Measurements from ENCODE around the gene ZNF70. TPM values are rescaled to one million over a fixed set of nuclear protein-coding genes. Genes with fewer than 3 reads are reported as not detected.

Gene ZNF70
- total and polyA plus RNA-seq, 9 of the 15 experiments (the other 6 are each of a cell fraction or from before 2014, with no cell fraction given) = 0.14 to 3.3 (median 1.4) TPM

DNA sequence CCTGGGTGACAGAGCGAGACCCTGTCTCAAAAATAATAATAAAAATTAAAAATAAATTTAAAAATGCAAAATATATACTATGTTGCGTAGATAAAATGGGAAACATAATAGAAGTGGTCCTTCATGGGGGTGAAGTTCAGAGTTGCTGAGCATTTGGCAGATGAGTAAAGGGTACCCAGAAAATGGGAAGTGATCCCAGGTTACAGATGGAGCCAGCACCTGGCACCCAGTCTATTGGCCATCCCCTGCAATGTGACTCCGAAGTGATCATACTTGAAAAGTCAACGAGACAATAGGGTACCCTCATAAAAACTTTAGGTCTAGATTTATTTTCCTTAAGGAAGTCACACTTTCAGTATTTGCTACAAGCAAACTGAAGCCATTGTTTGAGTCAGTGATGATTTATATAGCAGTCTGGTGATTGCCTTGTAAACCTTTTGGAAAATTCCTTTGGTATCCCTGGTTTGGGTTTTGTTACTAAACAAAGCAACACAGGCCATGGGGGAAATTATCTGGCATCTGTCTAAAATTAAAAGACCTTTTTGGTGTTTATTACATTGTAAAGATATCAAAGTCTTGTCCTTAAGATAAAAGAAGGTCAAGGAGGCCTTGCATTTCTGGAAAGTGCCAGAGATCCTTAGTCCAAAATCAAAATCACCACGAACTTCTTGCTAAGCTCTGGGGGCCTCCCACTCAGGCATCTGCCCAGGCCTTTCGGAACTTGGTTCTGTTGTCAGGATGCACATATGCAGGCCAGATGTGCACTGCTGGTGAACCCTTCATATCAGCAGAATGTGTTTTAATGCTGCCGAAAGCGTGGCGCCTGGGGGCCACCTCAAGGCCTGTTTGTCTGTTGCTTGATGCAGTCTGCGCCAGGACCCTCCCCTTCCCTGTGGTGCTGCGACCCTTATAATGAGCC, 40.2 kb upstream of the ZNF70 start:
- Histone ChIP-seq H3K4me3 (no peak overlapping the region), H2AFZ (ENCODE audit: low read depth, low read length) (no peak overlapping the region), H3K9me3 (replicated peaks; ENCODE audit: control insufficient read depth, insufficient read depth, low read depth, low read length) (no peaks in the 10 kb centered on the region), H3K4me1 (replicated peaks in 1 of 2; ENCODE audit: control insufficient read depth in 2 of 2, insufficient read depth in 2 of 2, low read length in 2 of 2) (peaks cover 12 to 15% of the 10 kb centered on the region in 2 experiments; a peak in 3 of 5 replicates), H3K9ac (ENCODE audit: insufficient read depth in 1 of 2, low read depth in 2 of 2, low read length in 2 of 2) (no peak overlapping the region), H3K4me2 (ENCODE audit: insufficient read depth, low read length) (no peak overlapping the region), H3K9me1 (ENCODE audit: control insufficient read depth, insufficient read depth, low read length) (no peaks in the 10 kb centered on the region), H3K27ac (ENCODE audit: extremely low read depth, low read depth, low read length) (no peak overlapping the region), H3K27me3 (ENCODE audit: control insufficient read depth in 2 of 2, insufficient read depth in 2 of 2, low read length in 2 of 2) (no peaks in the 10 kb centered on the region), H3K79me2 (ENCODE audit: control insufficient read depth, insufficient read depth, low read length) (peaks cover 44% of the 10 kb centered on the region), H3K36me3 (ENCODE audit: control insufficient read depth, insufficient read depth, low read length) (peaks cover 51% of the 10 kb centered on the region), H4K20me1 (replicated peaks; ENCODE audit: control insufficient read depth, insufficient read depth, low read length) (peaks cover 10% of the 10 kb centered on the region)
- FAIRE-seq (no peak), ATAC-seq (no peak), DNase-seq (ENCODE audit: extremely low read depth in 1 of 4, low spot score in 3 of 4) (no peak)
- intact Hi-C loops (cut with micrococcal nuclease) (no loop called here), in situ Hi-C loops (cut with MboI) (no loop called here)
- POLR2A ChIA-PET = no interaction called here
- no TSS peak for BruUV-seq (replicated peaks)
- TF ChIP-seq, protein P1, sequence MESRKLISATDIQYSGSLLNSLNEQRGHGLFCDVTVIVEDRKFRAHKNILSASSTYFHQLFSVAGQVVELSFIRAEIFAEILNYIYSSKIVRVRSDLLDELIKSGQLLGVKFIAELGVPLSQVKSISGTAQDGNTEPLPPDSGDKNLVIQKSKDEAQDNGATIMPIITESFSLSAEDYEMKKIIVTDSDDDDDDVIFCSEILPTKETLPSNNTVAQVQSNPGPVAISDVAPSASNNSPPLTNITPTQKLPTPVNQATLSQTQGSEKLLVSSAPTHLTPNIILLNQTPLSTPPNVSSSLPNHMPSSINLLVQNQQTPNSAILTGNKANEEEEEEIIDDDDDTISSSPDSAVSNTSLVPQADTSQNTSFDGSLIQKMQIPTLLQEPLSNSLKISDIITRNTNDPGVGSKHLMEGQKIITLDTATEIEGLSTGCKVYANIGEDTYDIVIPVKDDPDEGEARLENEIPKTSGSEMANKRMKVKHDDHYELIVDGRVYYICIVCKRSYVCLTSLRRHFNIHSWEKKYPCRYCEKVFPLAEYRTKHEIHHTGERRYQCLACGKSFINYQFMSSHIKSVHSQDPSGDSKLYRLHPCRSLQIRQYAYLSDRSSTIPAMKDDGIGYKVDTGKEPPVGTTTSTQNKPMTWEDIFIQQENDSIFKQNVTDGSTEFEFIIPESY (CRISPR knock-in tag; IDR thresholded peaks at IDR 0.05) = no peak
- TF ChIP-seq TSC22D4 (tag; IDR thresholded peaks at IDR 0.05) (no peak), ZFP30 (CRISPR knock-in tag; IDR thresholded peaks at IDR 0.05; ENCODE audit: borderline replicate concordance) (no peak), PPARD (CRISPR knock-in tag; IDR thresholded peaks at IDR 0.05) (no peak), ZSCAN32 (CRISPR knock-in tag; IDR thresholded peaks at IDR 0.05) (no peak)
- TF ChIP-seq, protein P2, sequence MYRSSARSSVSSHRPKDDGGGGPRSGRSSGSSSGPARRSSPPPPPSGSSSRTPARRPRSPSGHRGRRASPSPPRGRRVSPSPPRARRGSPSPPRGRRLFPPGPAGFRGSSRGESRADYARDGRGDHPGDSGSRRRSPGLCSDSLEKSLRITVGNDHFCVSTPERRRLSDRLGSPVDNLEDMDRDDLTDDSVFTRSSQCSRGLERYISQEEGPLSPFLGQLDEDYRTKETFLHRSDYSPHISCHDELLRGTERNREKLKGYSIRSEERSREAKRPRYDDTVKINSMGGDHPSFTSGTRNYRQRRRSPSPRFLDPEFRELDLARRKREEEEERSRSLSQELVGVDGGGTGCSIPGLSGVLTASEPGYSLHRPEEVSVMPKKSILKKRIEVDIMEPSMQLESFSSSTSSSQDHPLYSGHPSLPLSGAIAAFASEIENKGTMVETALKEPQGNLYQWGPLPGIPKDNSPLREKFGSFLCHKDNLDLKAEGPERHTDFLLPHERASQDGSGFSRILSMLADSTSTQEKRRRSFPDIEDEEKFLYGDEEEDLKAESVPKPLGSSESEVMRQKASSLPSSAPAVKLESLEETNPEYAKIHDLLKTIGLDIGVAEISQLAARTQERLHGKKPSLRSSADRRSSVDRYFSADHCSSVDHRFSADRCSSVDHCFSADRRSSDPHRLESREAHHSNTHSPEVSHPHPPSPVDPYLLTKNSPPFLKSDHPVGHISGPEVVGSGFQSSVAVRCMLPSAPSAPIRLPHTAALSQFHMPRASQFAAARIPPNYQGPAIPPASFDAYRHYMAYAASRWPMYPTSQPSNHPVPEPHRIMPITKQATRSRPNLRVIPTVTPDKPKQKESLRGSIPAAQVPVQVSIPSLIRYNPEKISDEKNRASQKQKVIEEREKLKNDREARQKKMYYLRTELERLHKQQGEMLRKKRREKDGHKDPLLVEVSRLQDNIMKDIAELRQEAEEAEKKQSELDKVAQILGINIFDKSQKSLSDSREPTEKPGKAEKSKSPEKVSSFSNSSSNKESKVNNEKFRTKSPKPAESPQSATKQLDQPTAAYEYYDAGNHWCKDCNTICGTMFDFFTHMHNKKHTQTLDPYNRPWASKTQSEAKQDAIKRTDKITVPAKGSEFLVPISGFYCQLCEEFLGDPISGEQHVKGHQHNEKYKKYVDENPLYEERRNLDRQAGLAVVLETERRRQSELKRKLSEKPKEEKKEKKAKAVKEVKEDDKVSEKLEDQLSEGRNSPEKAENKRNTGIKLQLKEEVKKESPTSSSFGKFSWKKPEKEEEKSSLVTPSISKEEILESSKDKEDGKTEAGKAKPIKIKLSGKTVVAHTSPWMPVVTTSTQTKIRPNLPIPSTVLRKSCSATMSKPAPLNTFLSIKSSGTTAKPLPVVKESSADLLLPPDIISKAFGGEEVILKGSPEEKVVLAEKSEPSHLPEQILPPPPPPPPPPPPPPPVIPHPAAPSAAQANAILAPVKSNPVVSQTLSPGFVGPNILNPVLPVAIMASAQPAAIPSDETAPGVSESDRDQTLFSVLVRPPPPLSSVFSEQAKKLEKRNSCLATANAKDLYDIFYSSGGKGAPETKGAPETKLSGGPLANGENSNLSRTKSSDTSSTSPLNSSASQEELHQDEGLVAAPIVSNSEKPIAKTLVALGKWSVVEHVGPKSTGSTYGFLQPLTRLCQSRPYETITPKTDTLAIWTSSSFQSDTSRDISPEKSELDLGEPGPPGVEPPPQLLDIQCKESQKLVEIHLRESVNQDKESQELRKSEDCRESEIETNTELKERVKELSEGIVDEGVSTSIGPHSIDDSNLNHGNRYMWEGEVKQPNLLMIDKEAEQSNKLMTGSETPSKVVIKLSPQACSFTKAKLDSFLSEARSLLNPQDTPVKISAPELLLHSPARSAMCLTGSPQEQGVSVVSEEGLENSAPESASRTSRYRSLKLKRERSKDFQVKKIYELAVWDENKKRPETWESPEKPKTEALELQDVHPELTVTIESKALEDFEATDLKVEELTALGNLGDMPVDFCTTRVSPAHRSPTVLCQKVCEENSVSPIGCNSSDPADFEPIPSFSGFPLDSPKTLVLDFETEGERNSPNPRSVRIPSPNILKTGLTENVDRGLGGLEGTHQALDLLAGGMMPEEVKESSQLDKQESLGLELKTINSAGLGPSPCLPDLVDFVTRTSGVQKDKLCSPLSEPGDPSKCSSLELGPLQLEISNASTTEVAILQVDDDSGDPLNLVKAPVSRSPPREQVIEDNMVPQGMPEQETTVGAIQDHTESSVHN (IDR thresholded peaks at IDR 0.05; ENCODE audit: borderline replicate concordance in 1 of 2, low read depth in 1 of 2) = no peak
- TF ChIP-seq, protein P3, sequence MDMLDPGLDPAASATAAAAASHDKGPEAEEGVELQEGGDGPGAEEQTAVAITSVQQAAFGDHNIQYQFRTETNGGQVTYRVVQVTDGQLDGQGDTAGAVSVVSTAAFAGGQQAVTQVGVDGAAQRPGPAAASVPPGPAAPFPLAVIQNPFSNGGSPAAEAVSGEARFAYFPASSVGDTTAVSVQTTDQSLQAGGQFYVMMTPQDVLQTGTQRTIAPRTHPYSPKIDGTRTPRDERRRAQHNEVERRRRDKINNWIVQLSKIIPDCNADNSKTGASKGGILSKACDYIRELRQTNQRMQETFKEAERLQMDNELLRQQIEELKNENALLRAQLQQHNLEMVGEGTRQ (CRISPR knock-in tag; IDR thresholded peaks at IDR 0.05) = no peak
- 77% methylated on average over 10 of the region's 11 CpGs for WGBS (ENCODE audit: insufficient coverage, low coverage, missing lambda C conversion rate)
- CTCF ChIA-PET (ENCODE audit: low intra/inter-chr PET ratio) = no interaction called here

Measured in K562 (cell line).